SH-SY5Y (cell line): ENCODE measurements around the gene NEURL1B.

Experiments
- GATA2 ChIP-seq: IDR thresholded peaks from 2 replicates; pipeline ENCODE4 v1.6.1; 2011; ENCODE audit warnings: mild to moderate bottlenecking, low read depth, low read length
- GATA3 ChIP-seq: IDR thresholded peaks from 2 replicates; pipeline ENCODE4 v1.6.1; 2011; ENCODE audit warnings: low read depth, mild to moderate bottlenecking, low read length, moderate library complexity

Gene NEURL1B

DNA sequence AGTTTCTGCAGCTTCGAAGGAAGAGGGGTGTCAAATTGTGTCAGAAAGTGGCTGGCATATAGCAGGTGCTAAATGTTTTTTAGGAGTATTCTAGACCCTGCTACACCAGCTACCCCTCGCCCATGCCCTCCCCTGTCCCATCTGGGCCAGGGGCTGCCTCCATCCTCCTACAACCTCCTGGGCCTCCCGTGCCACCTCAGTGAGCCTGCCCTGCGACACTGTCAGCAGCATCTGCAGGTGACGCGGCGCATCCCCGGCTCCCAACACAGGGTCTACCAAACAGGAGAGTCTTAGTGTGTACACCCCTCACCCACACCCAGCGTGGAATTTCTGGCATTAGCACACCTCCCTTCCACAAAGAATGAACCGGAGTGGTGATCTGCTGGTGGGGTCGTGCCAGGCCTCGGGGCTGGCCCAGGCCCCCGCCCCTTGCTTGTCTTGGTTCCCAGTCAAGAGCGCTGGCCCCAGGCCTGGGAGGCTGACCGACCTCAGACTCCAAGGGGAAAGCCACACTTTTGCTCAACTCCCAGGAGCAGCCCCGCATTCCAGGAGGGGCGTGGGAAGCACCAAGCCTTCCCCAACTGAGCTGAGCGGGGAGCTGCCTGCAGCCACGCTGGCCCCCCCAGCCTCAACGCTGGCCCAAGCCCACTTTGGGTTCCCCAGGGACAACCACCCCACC, 55.2 kb downstream of the NEURL1B start:
- TF ChIP-seq GATA3 (no peak), GATA2 (no peak)

- TF ChIP-seq GATA2, result no peak
- TF ChIP-seq GATA3, result no peak
These were observed 56.4 kb downstream of the NEURL1B start for GRCh38 chr5:172697123-172698121.

GRCh38 chr5:172699423-172699822, 58.4 kb downstream of the NEURL1B start:
- no peak for TF ChIP-seq GATA3
- no peak for TF ChIP-seq GATA2

GRCh38 chr5:172699999-172700364, 58.9 kb downstream of the NEURL1B start:
- no peak for TF ChIP-seq GATA2
- no peak for TF ChIP-seq GATA3

GRCh38 chr5:172700365-172701290, 59.6 kb downstream of the NEURL1B start:
- TF ChIP-seq GATA2 (no peak), GATA3 (no peak)

- TF ChIP-seq GATA3, result no peak
- TF ChIP-seq GATA2, result no peak
These were observed 60.2 kb downstream of the NEURL1B start for GRCh38 chr5:172701291-172701656.

- TF ChIP-seq GATA3 (no peak), GATA2 (no peak)
These were observed 62.9 kb downstream of the NEURL1B start for GRCh38 chr5:172703952-172704351.

DNA sequence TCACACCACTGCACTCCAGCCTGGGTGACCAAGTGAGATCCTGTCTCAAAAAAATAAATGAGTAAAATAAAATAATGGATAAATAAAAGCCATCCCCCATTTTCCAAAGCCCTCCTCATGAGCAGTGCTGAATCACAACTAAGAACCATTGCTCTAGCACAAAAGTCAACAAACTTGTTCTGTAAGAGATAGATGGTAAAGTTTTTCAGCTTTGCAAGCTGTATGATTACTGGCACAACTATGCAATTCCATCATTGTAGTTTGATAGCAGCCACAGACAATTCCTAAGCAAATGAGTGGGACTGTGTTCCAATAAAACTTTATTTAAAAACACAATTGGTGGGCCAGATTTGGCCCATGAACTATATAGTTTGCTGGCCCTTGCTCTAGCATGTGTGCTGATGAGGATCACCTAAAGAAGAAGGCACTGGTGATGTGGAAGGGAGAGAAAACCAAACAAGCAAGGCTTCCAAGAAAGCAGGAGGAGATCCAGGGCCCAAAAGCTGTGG, 64.6 kb downstream of the NEURL1B start:
- TF ChIP-seq GATA2 (no peak), GATA3 (no peak)

GRCh38 chr5:172706796-172707195, 65.7 kb downstream of the NEURL1B start:
- TF ChIP-seq GATA3, result no peak
- TF ChIP-seq GATA2, result no peak

- no peak for TF ChIP-seq GATA2
- no peak for TF ChIP-seq GATA3
These were observed 66.5 kb downstream of the NEURL1B start for GRCh38 chr5:172707285-172708182.

GRCh38 chr5:172708183-172708505, 67.1 kb downstream of the NEURL1B start:
- TF ChIP-seq GATA3 (no peak), GATA2 (no peak)

GRCh38 chr5:172710676-172711075, 69.6 kb downstream of the NEURL1B start:
- no peak for TF ChIP-seq GATA2
- TF ChIP-seq GATA3, result no peak

DNA sequence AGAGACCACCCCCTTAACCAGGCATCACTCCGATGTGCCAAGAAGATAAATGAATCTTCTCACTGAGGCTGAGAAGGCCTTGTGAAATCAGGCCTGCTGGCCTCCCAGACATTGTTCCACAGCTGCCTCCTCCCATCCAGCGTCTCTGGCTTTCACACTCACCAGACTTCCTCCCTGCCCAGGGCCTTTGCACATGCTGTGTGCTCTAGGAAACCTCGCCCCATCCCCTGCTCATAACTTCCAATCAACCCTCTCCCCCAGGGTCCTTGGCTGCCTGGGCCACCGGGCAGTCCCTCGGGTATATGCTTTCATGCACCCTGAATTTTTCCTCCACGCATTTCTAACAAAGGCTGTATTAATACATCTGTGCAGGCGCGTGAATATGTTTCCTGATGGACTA, 71.5 kb downstream of the NEURL1B start:
- TF ChIP-seq GATA2, result no peak
- TF ChIP-seq GATA3, result no peak
